Skin epidermis (tissue), 12 donors: ENCODE data around the gene EXD2.
"Not testable (repeated sequence)": the region's sequence is repeated elsewhere in the genome, so short reads cannot be mapped to it uniquely, and the experiment has no call there.

Experiments used
- H3K27ac ChIP-seq, 21 experiments: fragments of 200-600 bp; sonication (generic) in 11 of 21; one replicate each; pipeline ENCODE4 v1.5.0; 2020; ENCODE audit warnings: mild to moderate bottlenecking in 3 of 21, inconsistent platforms in 2 of 21, moderate library complexity in 2 of 21
- H3K4me3 ChIP-seq, 7 experiments: fragments of 200-600 bp; sonication (generic) in 2 of 7; one replicate each; pipeline ENCODE4 v1.5.0; 2020; ENCODE audit warnings: inconsistent platforms in 2 of 7, mild to moderate bottlenecking in 2 of 7, moderate library complexity in 1 of 7

The EXD2 gene

GRCh38 chr14:69269381-69269780, 78.1 kb downstream of the EXD2 start:
- H3K27ac ChIP-seq, result no peak overlapping the region
- no peak overlapping the region for H3K4me3 ChIP-seq

- H3K4me3 ChIP-seq, result no peak overlapping the region
- no peak overlapping the region for H3K27ac ChIP-seq
Observed at GRCh38 chr14:69270097-69270496, 78.8 kb downstream of the EXD2 start.

GRCh38 chr14:69270795-69271708, 79.8 kb downstream of the EXD2 start:
- Histone ChIP-seq H3K4me3 (no peak overlapping the region), H3K27ac (no peak overlapping the region)

- H3K4me3 ChIP-seq, result no peak overlapping the region
- no peak overlapping the region for H3K27ac ChIP-seq
Observed at GRCh38 chr14:69274321-69274720, 83.0 kb downstream of the EXD2 start.

GRCh38 chr14:69275331-69275730, 84.0 kb downstream of the EXD2 start:
- Histone ChIP-seq H3K27ac (no peak overlapping the region), H3K4me3 (no peak overlapping the region)

- H3K27ac ChIP-seq, H3K4me3 ChIP-seq: not testable (repeated sequence)
Observed at GRCh38 chr14:69277356-69277755, 86.1 kb downstream of the EXD2 start.

- no peak overlapping the region for H3K4me3 ChIP-seq
Observed at GRCh38 chr14:69280746-69281291, 89.5 kb downstream of the EXD2 start.

GRCh38 chr14:69281450-69282169, 90.3 kb downstream of the EXD2 start:
- Histone ChIP-seq H3K4me3 (no peak overlapping the region), H3K27ac (no peak overlapping the region)

More at GRCh38 chr14:69280746-69281291, 89.5 kb downstream of the EXD2 start:
- H3K27ac ChIP-seq, result no peak overlapping the region

GRCh38 chr14:69282448-69282847, 91.2 kb downstream of the EXD2 start:
- H3K4me3 ChIP-seq, result no peak overlapping the region
- no peak overlapping the region for H3K27ac ChIP-seq

GRCh38 chr14:69284170-69284569, 92.9 kb downstream of the EXD2 start:
- Histone ChIP-seq H3K4me3 (no peak overlapping the region), H3K27ac (no peak overlapping the region)

GRCh38 chr14:69285661-69286255, 94.5 kb downstream of the EXD2 start:
- H3K27ac ChIP-seq, result peak overlapping the region in 1 of 21 experiments; percentile 34
- no peak overlapping the region for H3K4me3 ChIP-seq

GRCh38 chr14:69287098-69288010, 96.1 kb downstream of the EXD2 start:
- Histone ChIP-seq H3K4me3 (no peak overlapping the region), H3K27ac (peak overlapping the region in 7 of 21 experiments; percentile 5 to 74 (median 43))

- no peak overlapping the region for H3K4me3 ChIP-seq
- H3K27ac ChIP-seq, result peak overlapping the region in 7 of 21 experiments; percentile 14 to 74 (median 43)
Observed at GRCh38 chr14:69288011-69288771, 96.9 kb downstream of the EXD2 start.

GRCh38 chr14:69288956-69289705, 97.8 kb downstream of the EXD2 start:
- H3K27ac ChIP-seq, result peak overlapping the region in 14 of 21 experiments; percentile 15 to 74 (median 52)

GRCh38 chr14:69289811-69290520, 98.7 kb downstream of the EXD2 start:
- peak overlapping the region in 14 of 21 experiments; percentile 15 to 74 (median 52) for H3K27ac ChIP-seq
- no peak overlapping the region for H3K4me3 ChIP-seq

More at GRCh38 chr14:69288956-69289705, 97.8 kb downstream of the EXD2 start:
- H3K4me3 ChIP-seq, result no peak overlapping the region

- H3K4me3 ChIP-seq, result not testable (repeated sequence)
- peak overlapping the region in 8 of 21 experiments; percentile 11 to 69 (median 32) for H3K27ac ChIP-seq
Observed at GRCh38 chr14:69290881-69291280, 99.6 kb downstream of the EXD2 start.

- Histone ChIP-seq H3K27ac (peak overlapping the region in 5 of 21 experiments; percentile 11 to 65 (median 18)), H3K4me3 (no peak overlapping the region)
Observed at GRCh38 chr14:69291396-69291795, 100.1 kb downstream of the EXD2 start.
